ENCODE results near the gene VWF.

Gene VWF

DNA sequence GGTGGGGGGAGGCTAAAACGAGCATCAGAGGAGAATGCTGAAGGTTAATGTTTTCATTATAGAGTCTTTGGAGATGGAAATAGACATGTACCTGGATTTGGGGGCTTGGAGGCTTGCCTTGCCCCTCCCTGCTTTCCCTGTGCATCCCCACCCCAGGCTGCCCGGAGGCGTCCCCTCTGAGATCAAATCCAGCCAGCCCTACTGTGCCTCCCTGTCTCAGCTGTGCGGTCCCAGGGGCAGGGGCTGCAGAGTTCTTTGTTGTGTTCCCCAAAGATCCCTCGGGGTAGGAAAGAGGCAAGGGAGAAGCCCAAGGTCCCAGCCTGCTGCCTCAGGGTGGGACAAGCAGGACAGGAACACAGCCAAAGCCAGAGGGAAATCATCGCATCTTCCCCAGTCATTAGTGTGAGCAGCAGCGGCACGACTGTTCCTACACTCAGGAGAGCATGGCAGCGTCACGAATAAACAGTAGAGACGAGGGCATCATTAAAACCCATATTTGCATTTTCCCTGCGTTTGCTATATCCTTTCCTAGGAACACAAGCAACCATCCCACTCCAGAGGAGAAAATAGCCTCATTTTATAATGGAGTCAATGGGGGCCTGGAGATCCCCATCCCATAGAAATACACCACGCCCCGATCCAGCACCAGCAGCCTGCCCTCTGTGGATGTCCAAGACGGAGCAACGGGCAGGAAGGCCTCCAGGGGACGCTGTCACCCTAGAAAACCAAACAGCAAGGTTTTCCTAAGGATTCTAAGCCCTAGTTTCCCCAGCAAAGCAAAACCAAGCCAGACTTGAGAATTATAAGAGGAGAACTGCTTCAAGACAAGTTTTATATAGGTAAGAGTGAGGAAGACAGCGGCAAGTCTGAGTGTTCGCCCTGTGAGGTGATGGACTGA lies 211.8 kb downstream of the VWF start:
- DNase-seq (ENCODE audit: low read depth) = no peak

DNA sequence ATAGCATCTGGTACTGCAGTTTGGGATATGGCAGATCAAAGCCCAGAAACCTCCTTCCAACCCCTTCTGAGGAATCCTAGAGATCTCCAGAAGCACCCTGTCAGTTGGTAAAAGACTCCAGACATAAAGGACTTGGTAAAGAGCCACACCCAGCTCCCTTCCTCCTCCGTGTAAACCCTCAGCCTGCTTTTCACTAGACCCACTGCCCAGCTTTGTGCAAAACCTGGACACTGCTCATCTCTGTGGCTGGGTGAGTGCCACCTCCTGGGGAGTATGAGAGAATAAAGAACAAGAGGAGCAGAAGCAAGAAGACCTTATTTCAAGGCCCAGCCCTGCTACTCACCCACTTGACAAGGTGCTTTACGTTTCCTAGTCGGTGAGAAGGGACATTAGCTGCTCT lies 212.5 kb downstream of the VWF start:
- DNase-seq (ENCODE audit: low read depth) = no peak

- DNase-seq (ENCODE audit: low read depth) = no peak
These were observed 213.5 kb downstream of the VWF start for GRCh38 chr12:5910790-5911548.

DNA sequence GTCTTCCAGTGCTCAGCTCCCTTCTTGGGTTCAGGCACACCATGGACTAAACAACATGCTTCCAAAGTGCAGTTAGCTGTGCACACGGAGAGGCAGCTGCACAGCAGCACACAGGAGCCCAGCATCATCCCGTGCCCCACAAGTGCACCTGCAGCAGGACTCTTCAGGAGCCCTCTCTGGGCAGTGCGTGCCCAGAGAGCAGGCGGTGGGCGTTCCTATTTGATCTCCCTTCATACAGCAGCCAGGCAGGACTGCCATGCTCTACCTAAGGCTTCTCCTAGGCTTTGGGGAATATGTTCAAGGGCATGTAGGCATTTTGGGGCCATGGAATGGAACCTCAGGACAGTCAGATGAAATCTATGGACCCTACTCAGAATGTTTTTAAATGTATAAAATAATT lies 214.9 kb downstream of the VWF start:
- no peak for DNase-seq (ENCODE audit: low read depth)

- DNase-seq (ENCODE audit: low read depth) = no peak
These were observed 216.2 kb downstream of the VWF start for GRCh38 chr12:5908251-5908650.

DNA sequence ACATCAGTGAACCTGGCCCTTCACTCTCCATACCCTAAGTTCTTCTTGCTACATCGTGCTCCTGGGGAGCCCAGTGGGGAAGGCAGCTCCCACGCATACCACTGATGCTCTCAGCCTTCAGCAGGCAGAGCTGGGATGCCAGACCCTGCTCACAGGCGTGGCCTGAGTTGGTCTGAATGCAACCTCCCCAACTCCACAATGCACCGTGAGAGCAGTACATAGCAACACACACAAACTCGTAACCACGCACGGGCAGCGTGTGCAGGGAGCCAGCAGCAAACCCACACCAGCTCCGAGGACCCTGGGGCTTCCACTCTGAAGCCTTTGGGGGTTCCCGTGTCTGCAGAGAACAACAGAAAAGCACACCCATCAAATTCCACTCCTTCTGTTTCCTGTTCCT lies 216.7 kb downstream of the VWF start:
- DNase-seq (ENCODE audit: low read depth) = no peak

GRCh38 chr12:5905757-5906156 lies 218.7 kb downstream of the VWF start:
- no peak for DNase-seq (ENCODE audit: low read depth)

GRCh38 chr12:5904969-5905368 lies 219.5 kb downstream of the VWF start:
- DNase-seq (ENCODE audit: low read depth) = no peak

GRCh38 chr12:5904441-5904840 lies 220.0 kb downstream of the VWF start:
- DNase-seq (ENCODE audit: low read depth) = no peak

GRCh38 chr12:5902736-5903135 lies 221.7 kb downstream of the VWF start:
- no peak for DNase-seq (ENCODE audit: low read depth)

DNA sequence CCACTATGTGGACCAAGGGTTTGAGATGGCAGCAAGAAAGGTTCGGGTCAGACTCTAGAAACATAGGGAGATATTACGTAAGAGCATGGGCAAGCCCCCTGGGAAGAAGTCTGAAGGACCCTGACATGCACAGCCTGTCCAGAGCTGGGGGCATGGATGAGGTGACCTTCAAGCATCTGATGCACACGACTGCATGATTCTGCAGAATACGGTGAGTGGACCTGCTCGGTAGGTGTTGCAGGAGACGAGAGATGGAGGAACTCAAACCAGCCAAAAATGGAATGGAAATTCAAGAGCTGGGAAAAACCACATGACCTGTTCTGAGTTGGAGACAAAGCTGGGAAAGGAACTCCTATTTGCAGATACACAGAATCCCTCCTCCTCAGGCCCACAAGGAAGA lies 223.1 kb downstream of the VWF start:
- DNase-seq (ENCODE audit: low read depth) = no peak

- no peak for DNase-seq (ENCODE audit: low read depth)
These were observed 223.8 kb downstream of the VWF start for GRCh38 chr12:5900533-5901205.

DNA sequence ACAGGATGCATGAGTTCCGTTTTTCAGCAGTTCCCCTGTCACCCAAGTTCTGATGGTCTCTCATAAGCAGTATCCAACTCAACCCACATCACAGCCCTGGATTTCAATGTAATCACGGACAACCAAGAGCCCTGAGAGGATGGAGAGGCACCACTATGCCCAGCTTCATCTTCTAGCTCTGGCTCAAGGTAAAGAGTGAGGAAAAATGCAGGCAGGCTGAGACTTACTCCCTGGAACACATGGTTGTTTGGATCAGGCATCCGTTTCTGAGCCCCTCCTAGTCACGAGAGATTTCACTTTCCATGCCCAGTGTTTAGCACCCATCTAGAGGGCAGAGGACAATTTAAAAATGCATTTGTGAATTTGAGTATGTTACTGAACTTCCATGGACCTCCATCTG lies 224.4 kb downstream of the VWF start:
- no peak for DNase-seq (ENCODE audit: low read depth)

GRCh38 chr12:5899675-5900074 lies 224.8 kb downstream of the VWF start:
- DNase-seq (ENCODE audit: low read depth) = no peak

- no peak for DNase-seq (ENCODE audit: low read depth)
These were observed 225.6 kb downstream of the VWF start for GRCh38 chr12:5898874-5899273.

Measured in iris pigment epithelial cell (primary cell).